Measurements from ENCODE around the gene ATP5MC3. TPM values are rescaled to one million over a fixed set of nuclear protein-coding genes. Genes with fewer than 3 reads are reported as not detected.
A peak's percentile ranks its signal among the peaks of the same experiment; 100 is the strongest.

ATP5MC3 gene
- total RNA-seq, 1 donor from 2014 or later, result 80.8 TPM

- DNase-seq (ENCODE audit: low spot score) (no peak), ATAC-seq (no peak)
- intact Hi-C loops (cut with DNase I), result no loop called here
Observed at GRCh38 chr2:175135177-175135576, 46.3 kb downstream of the ATP5MC3 start.

- intact Hi-C loops (cut with DNase I), result no loop called here
- no peak for ATAC-seq
- no peak for DNase-seq (ENCODE audit: low spot score)
Observed at GRCh38 chr2:175131252-175131651, 50.3 kb downstream of the ATP5MC3 start.

- peak; percentile 44 for ATAC-seq
- DNase-seq (ENCODE audit: low spot score), result no peak
- intact Hi-C loops (cut with DNase I), result no loop called here
Observed at GRCh38 chr2:175126661-175127060, 54.8 kb downstream of the ATP5MC3 start.

Small RNA genes lying within 50 kb of the gene (microRNA-seq; reads per million reads assigned to microRNA genes)
- gene MIR933, result not detected

Other genes with a start within 250 kb of the ATP5MC3 start
- 38.4 TPM for gene CHN1, start 176.3 kb downstream of the ATP5MC3 start, total RNA-seq
- 71.1 TPM for gene ATF2, start 13.5 kb downstream of the ATP5MC3 start, total RNA-seq

Data from sciatic nerve (tissue), 2 donors.